GM12872 (cell line): ENCODE measurements around the gene BCL11A.

Experiments used
- CTCF ChIP-seq: IDR thresholded peaks from 3 replicates; pipeline ENCODE4 v1.5.1; 2011; ENCODE audit warnings: low read depth, mild to moderate bottlenecking, low read length, moderate library complexity; ENCODE audit not compliant: insufficient read depth

BCL11A gene

GRCh38 chr2:60481257-60481656 is 72.2 kb downstream of the BCL11A start:
- TF ChIP-seq CTCF: no peak

- no peak for TF ChIP-seq CTCF
Measured at GRCh38 chr2:60480089-60480773, 73.2 kb downstream of the BCL11A start.

- no peak for TF ChIP-seq CTCF
Measured at GRCh38 chr2:60479226-60480088, 74.0 kb downstream of the BCL11A start.

- TF ChIP-seq CTCF: no peak
Measured at GRCh38 chr2:60478660-60479059, 74.8 kb downstream of the BCL11A start.

GRCh38 chr2:60476206-60476954 is 77.1 kb downstream of the BCL11A start:
- no peak for TF ChIP-seq CTCF

- TF ChIP-seq CTCF: no peak
Measured at GRCh38 chr2:60475123-60475830, 78.2 kb downstream of the BCL11A start.

GRCh38 chr2:60474301-60474700 is 79.2 kb downstream of the BCL11A start:
- TF ChIP-seq CTCF: no peak
